GM10847 (cell line): ENCODE measurements around the gene SEC24D.

Experiments
- POLR2A ChIP-seq: IDR thresholded peaks from 2 replicates; pipeline ENCODE4 v1.6.1; 2011; ENCODE audit not compliant: insufficient read length; ENCODE audit errors: extremely low read depth

The SEC24D gene

GRCh38 chr4:118734491-118735205, 101.3 kb downstream of the SEC24D start:
- TF ChIP-seq POLR2A = no peak

GRCh38 chr4:118732591-118733330, 103.2 kb downstream of the SEC24D start:
- no peak for TF ChIP-seq POLR2A

- TF ChIP-seq POLR2A = no peak
Observed at GRCh38 chr4:118730683-118731082, 105.2 kb downstream of the SEC24D start.

- no peak for TF ChIP-seq POLR2A
Observed at GRCh38 chr4:118729287-118730286, 106.3 kb downstream of the SEC24D start.

- no peak for TF ChIP-seq POLR2A
Observed at GRCh38 chr4:118727360-118727759, 108.6 kb downstream of the SEC24D start.

- no peak for TF ChIP-seq POLR2A
Observed at GRCh38 chr4:118723369-118723768, 112.6 kb downstream of the SEC24D start.

GRCh38 chr4:118721752-118722151, 114.2 kb downstream of the SEC24D start:
- no peak for TF ChIP-seq POLR2A

GRCh38 chr4:118718511-118719170, 117.3 kb downstream of the SEC24D start:
- TF ChIP-seq POLR2A = no peak

GRCh38 chr4:118716304-118716703, 119.6 kb downstream of the SEC24D start:
- no peak for TF ChIP-seq POLR2A

- TF ChIP-seq POLR2A = no peak
Observed at GRCh38 chr4:118714682-118715081, 121.2 kb downstream of the SEC24D start.

GRCh38 chr4:118712872-118713271, 123.1 kb downstream of the SEC24D start:
- no peak for TF ChIP-seq POLR2A

- TF ChIP-seq POLR2A = no peak
Observed at GRCh38 chr4:118711052-118711451, 124.9 kb downstream of the SEC24D start.

GRCh38 chr4:118703118-118703517, 132.8 kb downstream of the SEC24D start:
- TF ChIP-seq POLR2A = no peak

GRCh38 chr4:118684873-118685811, 150.8 kb downstream of the SEC24D start, which contains the start of gene METTL14:
METTL14 (plus strand) TSS chr4:118685392; CDS start chr4:118685535, 143 bp downstream.
- TF ChIP-seq POLR2A = peak; percentile 72
